Heart right ventricle (tissue), 16 donors: ENCODE data around the gene PF4V1. TPM values are rescaled to one million over a fixed set of nuclear protein-coding genes. Genes with fewer than 3 reads are reported as not detected.

Experiments
- ATAC-seq, 8 donors: fragments of 200-7000 bp; cut with Tn5 transposase; one replicate each; pipeline ENCODE4 v1.9.1; 2020; ENCODE audit warnings: mild to moderate bottlenecking in 8 of 8, moderate library complexity in 8 of 8, moderate number of reproducible peaks in 1 of 8
- DNase-seq, 2 donors: peaks; one replicate each; pipeline ENCODE4 v3.0.0-alpha.2; 2020
- H3K27ac ChIP-seq, 10 donors: fragments of 200-600 bp; sonication (generic) in 2 of 10; one replicate each; pipeline versions ENCODE4 v1.5.0 to v1.8.0; 2020 to 2022; ENCODE audit warnings: mild to moderate bottlenecking in 3 of 10
- H3K27me3 ChIP-seq, 7 donors: fragments of 200-600 bp; one replicate each; pipeline ENCODE4 v1.8.0; 2021 to 2022; ENCODE audit warnings: mild to moderate bottlenecking in 2 of 7
- H3K36me3 ChIP-seq, 9 donors: fragments of 200-600 bp; sonication (generic) in 1 of 9; one replicate each; pipeline versions ENCODE4 v1.5.0 to v1.8.0; 2020 to 2022; ENCODE audit warnings: mild to moderate bottlenecking in 2 of 9
- H3K4me1 ChIP-seq, 9 donors: fragments of 200-600 bp; sonication (generic) in 1 of 9; one replicate each; pipeline versions ENCODE4 v1.5.0 to v1.8.0; 2020 to 2022; ENCODE audit warnings: mild to moderate bottlenecking in 4 of 9
- H3K4me3 ChIP-seq, 10 donors: fragments of 200-600 bp; sonication (generic) in 2 of 10; one replicate each; pipeline versions ENCODE4 v1.5.0 to v1.8.0; 2020 to 2022; ENCODE audit warnings: mild to moderate bottlenecking in 7 of 10, moderate library complexity in 2 of 10
- H3K9me3 ChIP-seq, 11 donors: fragments of 200-600 bp in 10 of 11; sonication (generic) in 2 of 11; one replicate each; pipeline versions ENCODE4 v1.5.0 to v1.8.0; 2013 to 2022; ENCODE audit warnings: mild to moderate bottlenecking in 2 of 11, control low read depth in 1 of 11, moderate library complexity in 1 of 11
- CTCF ChIP-seq, 9 donors: fragments of 200-600 bp; sonication (generic) in 2 of 9; IDR thresholded peaks; one replicate each; pipeline versions ENCODE4 v1.5.0 to v1.8.0; 2021 to 2022; ENCODE audit warnings: antibody characterized with exemption in 9 of 9, mild to moderate bottlenecking in 5 of 9, moderate library complexity in 1 of 9
- WGBS, 2 donors: extraction: QIAGEN DNeasy Blood & Tissue Kit; methylation state at CpG; one replicate each; pipeline ENCODE4 v1.1.7; 2013; ENCODE audit warnings: inconsistent platforms in 1 of 2; 5-methylcytosine and 5-hydroxymethylcytosine counted together
- intact Hi-C, 10 donors: fragments of 100-400 bp; cut with DNase I; formaldehyde crosslinking; loops; one replicate each; pipeline versions ENCODE4 v1.11.1 to v1.14.2; 2022
- polyA plus RNA-seq, 2 donors: library from polyadenylated mRNA; stranded (reverse); fragments of 200-250 nt; gene quantifications; one replicate each; pipeline ENCODE4 v1.2.3, GENCODE V29; 2013
- total RNA-seq, 10 donors: library from RNA; stranded (reverse); fragmentation: NEBNext Ultra II Directional in 3 of 10; extraction: Animal tissue kit (Norgen Biotek cat#: 25700) in 3 of 10; gene quantifications; one replicate each; pipeline versions ENCODE4 v1.2.1 to v1.2.4, GENCODE V29; 2021 to 2023
- donor health status: Arrhythmogenic right ventricular cardiomyopathy.
- donor health status: ischemic (EF 13 %, LVEDD 7.1; RV severe dilation, severe dysfunction).
- donor health status: healthy with polysubstance abuse.
- donor health status: DM: no; HTN: yes; CAD: no.
- donor health status: DM: no; HTN: no; CAD: no.
- donor health status: ischemic (EF 25% LVEDD 6.9; RV normal size, moderate dysfunction).
- donor health status: ischemic (EF 25% LVEDD 5.7; RV mildly dilated, moderate dysfunction).
- donor health status: healthy.
- donor health status: DM: yes; HTN: yes; CAD: no.
- donor health status: Ischemic cardiomyopathy.
- donor health status: ischemic (EF 35%, LVEDD 5.7; RV mildly dilated, moderate dysfunction).
- donor health status: nonischemic (EF 11% LVEDD 7.7; RV severe dilation, severe dysfunction).
- donor health status: DM: yes; HTN: yes; CAD: no.
- donor health status: PGD.
- donor health status: ischemic (EF 29% LVEDD 5.4; RV normal size, mild dysfunction).
- donor health status: nonischemic (EF 23%, LVEDD 6.1; RV moderate dilation, normal function).

Gene PF4V1
- total and polyA plus RNA-seq, 12 donors, result not detected

DNA sequence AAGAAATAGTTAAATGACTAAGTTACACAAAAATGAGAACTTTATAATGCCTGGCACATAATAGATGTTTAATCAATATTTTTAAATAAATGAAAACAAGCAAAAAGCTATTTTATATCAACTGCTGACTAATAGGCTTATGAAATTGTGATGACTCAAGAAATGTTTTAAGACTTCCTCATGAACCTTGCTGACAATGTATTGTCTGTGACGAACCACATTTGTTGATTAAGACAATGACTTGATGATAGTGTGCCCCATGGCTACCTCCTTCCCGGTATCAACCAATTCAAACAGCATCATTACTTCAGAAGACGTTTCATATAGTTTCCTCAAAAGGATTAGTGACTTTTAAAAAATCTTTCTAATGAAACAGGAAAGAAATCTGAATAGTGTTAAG, 8.8 kb upstream of the PF4V1 start:
- peaks cover 0 to 28% (median 4%) of the 10 kb centered on the region in 7 donors for H3K27me3 ChIP-seq
- intact Hi-C loops, result no loop called here
- no peak overlapping the region for H3K4me3 ChIP-seq
- no peak for TF ChIP-seq CTCF (IDR thresholded peaks at IDR 0.05)
- no peaks in the 10 kb centered on the region for H3K36me3 ChIP-seq
- WGBS, 2 donors, result 64 to 67% methylated on average over 3 of the region's 3 CpGs
- no peaks in the 10 kb centered on the region for H3K9me3 ChIP-seq
- peak overlapping the region in 1 of 10 donors; percentile 42 for H3K27ac ChIP-seq
- DNase-seq, result no peak
- no peak for ATAC-seq
- peaks cover 0 to 14% (median 0%) of the 10 kb centered on the region in 9 donors for H3K4me1 ChIP-seq

DNA sequence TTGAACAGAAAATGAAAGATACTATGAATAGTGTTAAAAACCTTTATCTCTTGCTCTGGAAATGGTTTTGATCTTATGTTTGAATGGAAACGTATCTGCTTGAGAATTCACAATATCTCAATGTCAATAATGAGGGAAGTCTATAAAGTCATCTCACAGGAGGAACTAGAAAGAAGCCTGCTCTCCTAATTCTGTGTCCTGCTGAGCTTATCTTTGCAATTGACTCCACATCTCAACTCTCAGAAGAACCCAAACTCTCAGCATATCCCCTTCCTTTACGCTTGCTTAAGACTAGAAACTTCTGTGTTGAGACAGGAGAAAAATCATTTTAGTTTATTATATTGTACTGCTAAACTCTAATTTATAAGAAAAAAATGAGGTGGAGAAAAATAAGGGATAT, 8.3 kb upstream of the PF4V1 start:
- H3K9me3 ChIP-seq, result no peaks in the 10 kb centered on the region
- peaks cover 0 to 23% (median 4%) of the 10 kb centered on the region in 7 donors for H3K27me3 ChIP-seq
- no peak for DNase-seq
- peak overlapping the region in 1 of 10 donors; percentile 42 for H3K27ac ChIP-seq
- TF ChIP-seq CTCF (IDR thresholded peaks at IDR 0.05), result no peak
- ATAC-seq, result no peak
- H3K36me3 ChIP-seq, result no peaks in the 10 kb centered on the region
- no peak overlapping the region for H3K4me3 ChIP-seq
- WGBS, 2 donors, result 40% methylated on average over 2 of the region's 2 CpGs
- intact Hi-C loops, result no loop called here
- H3K4me1 ChIP-seq, result peaks cover 0 to 14% (median 0%) of the 10 kb centered on the region in 9 donors

GRCh38 chr4:73847526-73848182, 5.4 kb upstream of the PF4V1 start:
- Histone ChIP-seq H3K4me1 (peaks cover 0 to 14% (median 0%) of the 10 kb centered on the region in 9 donors), H3K27me3 (peaks cover 0 to 13% (median 6%) of the 10 kb centered on the region in 7 donors), H3K4me3 (no peak overlapping the region), H3K9me3 (no peaks in the 10 kb centered on the region), H3K36me3 (no peaks in the 10 kb centered on the region), H3K27ac (no peak overlapping the region)
- DNase-seq, result no peak
- no peak for TF ChIP-seq CTCF (IDR thresholded peaks at IDR 0.05)
- intact Hi-C loops, result no loop called here
- 79 to 83% methylated on average over 3 of the region's 3 CpGs for WGBS, 2 donors
- no peak for ATAC-seq

DNA sequence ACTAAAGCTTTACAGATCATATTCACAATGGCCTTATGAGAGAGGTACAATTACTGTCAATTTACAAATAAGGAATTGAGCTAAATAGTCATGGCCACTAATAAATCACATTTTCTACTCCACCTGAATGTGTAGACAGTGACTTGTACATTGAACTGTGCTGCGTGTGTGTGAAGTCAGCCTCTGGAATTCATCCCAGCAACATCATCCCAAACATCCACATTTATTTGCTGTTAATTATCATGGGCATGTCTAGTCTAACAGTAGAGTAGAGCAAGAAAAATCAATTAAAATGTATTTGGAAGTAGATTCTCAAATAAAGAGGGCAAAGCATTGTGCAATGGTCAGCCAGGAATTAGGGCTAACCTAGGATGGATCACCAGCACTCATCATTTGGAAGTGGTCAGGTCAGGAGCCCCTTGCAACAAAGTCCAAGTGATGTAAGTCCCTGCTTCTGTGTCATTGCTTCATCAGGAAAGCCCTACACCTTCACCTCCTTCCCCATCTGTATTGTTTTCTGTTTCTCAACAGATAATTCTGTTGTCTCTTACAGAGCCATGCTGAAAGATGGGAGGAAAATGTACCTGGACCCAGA, 4.8 kb upstream of the PF4V1 start:
- Histone ChIP-seq H3K27me3 (peaks cover 0 to 14% (median 5%) of the 10 kb centered on the region in 7 donors), H3K27ac (no peak overlapping the region), H3K9me3 (no peaks in the 10 kb centered on the region), H3K36me3 (no peaks in the 10 kb centered on the region), H3K4me3 (no peak overlapping the region), H3K4me1 (peaks cover 0 to 19% (median 0%) of the 10 kb centered on the region in 9 donors)
- WGBS, 2 donors, result 87 to 88% methylated on average over 1 of the region's 1 CpG
- no peak for TF ChIP-seq CTCF (IDR thresholded peaks at IDR 0.05)
- ATAC-seq (no peak), DNase-seq (no peak)
- intact Hi-C loops, result no loop called here
